IPS-18c (cell line): ENCODE results near the gene PAPLN.

Experiments used
- H3K4me3 ChIP-seq: 2 replicates; pipeline ENCODE4 v1.7.0; 2013; ENCODE audit warnings: low read depth, mild to moderate bottlenecking, low read length, moderate library complexity; ENCODE audit not compliant: insufficient read depth
- H3K9me3 ChIP-seq: one replicate; pipeline ENCODE4 v1.6.1; 2013; ENCODE audit warnings: mild to moderate bottlenecking, low read length, moderate library complexity; ENCODE audit not compliant: control insufficient read depth, insufficient read depth

The PAPLN gene

DNA sequence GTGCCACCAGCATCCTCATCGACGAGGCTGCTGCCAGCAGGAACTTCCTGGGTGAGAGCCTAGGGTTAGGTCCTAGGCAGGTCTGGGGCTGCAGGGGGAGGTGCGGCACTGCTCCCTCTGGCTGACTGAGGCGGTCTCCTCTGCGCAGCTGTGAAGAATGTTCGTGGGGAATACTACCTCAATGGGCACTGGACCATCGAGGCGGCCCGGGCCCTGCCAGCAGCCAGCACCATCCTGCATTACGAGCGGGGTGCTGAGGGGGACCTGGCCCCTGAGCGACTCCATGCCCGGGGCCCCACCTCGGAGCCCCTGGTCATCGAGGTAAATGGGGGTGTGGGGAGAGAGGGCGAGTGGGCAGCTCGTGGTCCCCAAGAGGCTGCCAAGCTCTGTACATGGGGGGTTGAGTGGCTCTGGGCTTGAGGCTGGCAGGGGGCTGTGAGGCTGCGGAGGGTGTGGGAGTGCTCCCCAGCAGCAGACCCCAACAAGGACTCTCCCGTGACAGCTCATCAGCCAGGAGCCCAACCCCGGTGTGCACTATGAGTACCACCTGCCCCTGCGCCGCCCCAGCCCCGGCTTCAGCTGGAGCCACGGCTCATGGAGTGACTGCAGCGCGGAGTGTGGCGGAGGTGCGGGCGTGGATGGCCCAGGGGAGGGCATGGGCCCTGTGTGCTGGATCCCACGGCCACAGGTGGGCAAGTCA lies 14.4 kb downstream of the PAPLN start:
- H3K9me3 ChIP-seq = no peaks in the 10 kb centered on the region
- H3K4me3 ChIP-seq = no peak overlapping the region

DNA sequence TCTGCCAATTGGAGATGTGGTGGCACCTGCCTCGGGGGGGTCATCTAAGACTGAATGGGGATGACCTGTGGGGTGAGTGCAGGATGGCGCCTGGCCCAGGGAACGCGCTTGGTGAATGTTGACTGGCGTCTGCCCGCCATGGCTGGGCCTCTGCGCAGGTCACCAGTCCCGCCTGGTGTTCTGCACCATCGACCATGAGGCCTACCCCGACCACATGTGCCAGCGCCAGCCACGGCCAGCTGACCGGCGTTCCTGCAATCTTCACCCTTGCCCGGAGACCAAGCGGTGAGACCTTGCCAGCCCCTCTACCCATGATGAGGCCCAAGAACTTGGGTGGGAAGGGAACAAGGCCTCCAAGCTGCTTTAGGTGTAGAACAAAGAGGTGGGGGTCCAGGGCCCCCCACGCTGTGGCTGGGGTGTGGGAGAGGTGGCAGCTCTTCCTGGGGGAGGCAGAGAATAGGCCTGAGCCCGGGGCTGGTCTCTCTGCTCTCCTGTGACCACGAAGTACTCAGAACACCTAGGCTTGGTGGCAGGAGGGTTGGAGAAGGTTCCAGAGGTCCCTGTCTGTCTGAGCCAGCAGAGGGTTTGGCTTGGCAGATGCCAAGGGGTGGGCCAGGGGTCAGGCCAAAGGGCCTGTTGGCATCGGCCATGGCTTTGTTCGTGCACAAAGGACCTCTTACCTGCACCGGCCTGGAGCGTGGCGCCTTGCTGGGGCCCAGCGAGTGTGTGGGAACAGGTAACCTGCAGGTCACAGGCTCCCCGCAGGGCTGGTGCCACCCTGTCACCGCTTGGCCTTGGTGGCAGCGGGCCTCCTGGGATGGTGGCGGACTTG lies 15.4 kb downstream of the PAPLN start:
- H3K4me3 ChIP-seq = no peak overlapping the region
- H3K9me3 ChIP-seq = no peaks in the 10 kb centered on the region

DNA sequence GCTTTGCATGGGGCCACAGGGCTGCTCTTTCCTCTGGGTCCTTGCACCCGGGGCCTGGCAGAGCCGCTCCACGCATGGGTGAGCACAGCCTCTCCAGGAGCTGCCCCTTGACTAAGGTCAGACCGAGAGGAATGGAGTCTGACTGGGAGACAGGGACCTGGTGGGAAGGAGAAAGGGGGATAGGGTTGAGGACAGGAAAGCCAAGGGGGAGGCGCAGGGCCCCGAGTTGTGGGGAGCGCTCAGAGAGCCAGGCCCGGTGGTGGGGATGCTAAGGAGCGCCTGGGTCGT lies 16.0 kb downstream of the PAPLN start:
- H3K4me3 ChIP-seq = no peak overlapping the region
- no peaks in the 10 kb centered on the region for H3K9me3 ChIP-seq

DNA sequence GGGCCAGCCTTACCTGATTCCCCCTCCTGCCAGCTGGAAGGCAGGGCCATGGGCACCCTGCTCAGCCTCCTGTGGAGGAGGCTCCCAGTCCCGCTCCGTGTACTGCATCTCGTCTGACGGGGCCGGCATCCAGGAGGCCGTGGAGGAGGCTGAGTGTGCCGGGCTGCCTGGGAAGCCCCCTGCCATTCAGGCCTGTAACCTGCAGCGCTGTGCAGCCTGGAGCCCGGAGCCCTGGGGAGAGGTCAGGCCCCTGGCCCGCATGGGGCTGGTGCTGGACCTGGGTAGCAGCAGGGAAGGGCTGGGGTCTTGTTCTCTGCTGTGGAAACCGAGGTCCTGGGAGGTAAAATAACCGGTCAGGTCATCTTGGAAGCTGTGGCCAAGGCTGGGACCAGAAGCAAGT lies 16.4 kb downstream of the PAPLN start:
- no peak overlapping the region for H3K4me3 ChIP-seq
- H3K9me3 ChIP-seq = no peaks in the 10 kb centered on the region

DNA sequence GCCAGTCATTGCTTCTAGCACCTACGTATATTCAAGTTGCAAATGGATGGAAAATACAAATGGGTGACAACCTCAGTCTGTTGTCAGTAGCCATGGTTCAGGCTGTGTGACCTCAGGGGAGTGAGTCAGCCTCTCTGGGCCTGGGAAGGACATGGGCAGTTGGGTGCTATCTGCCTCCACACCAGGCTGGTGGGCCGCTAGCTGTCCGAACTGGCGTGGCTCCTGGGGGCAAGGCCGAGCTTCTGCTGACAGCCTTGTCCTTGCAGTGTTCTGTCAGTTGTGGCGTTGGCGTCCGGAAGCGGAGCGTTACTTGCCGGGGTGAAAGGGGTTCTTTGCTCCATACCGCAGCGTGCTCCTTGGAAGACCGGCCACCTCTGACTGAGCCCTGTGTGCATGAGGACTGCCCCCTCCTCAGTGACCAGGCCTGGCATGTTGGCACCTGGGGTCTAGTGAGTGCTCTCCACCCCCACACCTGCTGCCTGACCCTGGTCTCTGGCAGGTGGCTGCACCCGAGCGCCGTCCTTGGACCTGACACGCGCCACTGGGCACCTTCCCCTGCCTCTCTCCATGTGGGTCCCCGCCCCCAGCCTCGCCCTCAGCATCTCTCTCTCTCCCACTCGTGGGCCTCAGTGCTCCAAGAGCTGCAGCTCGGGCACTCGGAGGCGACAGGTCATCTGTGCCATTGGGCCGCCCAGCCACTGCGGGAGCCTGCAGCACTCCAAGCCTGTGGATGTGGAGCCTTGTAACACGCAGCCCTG lies 17.1 kb downstream of the PAPLN start:
- no peaks in the 10 kb centered on the region for H3K9me3 ChIP-seq

DNA sequence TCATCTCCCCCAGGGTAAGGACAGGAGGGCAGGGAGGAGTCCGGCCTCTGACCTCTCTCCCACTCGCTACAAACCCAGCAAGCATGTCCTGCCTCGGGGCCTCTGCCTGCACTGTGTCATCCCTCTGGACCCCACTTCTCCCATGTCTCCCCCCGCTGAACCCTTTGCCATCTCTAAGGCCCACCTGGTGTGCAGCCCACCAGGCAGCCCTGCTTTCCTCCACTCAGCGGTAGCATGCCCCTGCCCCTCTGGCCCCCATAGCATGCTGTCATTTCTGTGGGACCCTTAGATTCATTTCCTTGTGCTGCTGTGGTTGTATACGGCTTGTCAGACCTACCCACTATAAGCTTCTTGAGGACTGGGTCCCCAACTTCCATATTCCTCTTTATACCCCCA lies 17.7 kb downstream of the PAPLN start:
- Histone ChIP-seq H3K9me3 (no peaks in the 10 kb centered on the region), H3K4me3 (no peak overlapping the region)

More for the DNA sequence above, 17.1 kb downstream of the PAPLN start:
- no peak overlapping the region for H3K4me3 ChIP-seq

DNA sequence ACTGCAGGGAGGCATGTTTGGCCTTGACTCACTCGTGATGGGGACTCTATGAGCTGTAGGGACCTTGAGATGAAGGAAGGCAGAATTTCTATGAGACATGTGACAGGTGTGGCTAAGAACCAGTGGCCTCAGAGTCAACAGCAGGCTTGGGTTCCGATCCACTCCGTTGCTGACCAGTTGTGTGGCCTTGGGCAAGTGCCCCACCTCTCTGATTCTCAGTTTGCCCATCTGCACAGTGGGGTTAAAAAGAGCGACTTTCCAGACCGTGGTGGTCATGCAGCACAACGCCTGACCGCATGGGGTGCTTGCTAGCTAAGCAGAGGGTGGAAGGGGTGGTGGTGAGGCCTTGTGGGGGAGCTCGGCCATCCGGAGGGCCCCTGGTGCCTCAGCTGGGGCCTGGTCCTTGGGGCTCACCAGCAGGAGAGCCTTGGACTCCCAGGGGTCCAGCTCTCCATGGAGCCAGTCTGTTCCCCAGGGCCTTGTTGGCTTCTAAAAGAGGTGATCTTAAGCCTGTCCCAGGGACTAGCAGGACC lies 18.5 kb downstream of the PAPLN start:
- Histone ChIP-seq H3K9me3 (no peaks in the 10 kb centered on the region), H3K4me3 (no peak overlapping the region)

DNA sequence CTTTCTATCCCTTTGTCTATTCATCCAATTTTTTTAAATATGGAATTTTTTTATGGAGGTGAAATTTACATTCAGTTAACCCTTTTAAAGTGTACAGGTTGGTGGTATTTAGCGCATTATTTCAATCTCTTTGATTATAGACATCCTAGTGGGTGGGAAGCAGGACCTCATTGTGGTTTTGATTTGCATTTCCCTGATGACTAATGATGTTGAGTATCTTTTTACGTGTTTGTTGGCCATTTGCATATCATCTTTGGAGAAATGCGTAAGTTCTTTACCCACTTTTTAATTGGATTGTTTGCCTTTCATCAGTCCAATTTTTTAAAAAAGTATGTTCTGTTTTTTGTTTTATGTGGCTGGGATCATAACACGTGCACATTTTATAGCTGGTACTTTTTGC lies 20.8 kb downstream of the PAPLN start:
- no peak overlapping the region for H3K4me3 ChIP-seq
- H3K9me3 ChIP-seq = no peaks in the 10 kb centered on the region

DNA sequence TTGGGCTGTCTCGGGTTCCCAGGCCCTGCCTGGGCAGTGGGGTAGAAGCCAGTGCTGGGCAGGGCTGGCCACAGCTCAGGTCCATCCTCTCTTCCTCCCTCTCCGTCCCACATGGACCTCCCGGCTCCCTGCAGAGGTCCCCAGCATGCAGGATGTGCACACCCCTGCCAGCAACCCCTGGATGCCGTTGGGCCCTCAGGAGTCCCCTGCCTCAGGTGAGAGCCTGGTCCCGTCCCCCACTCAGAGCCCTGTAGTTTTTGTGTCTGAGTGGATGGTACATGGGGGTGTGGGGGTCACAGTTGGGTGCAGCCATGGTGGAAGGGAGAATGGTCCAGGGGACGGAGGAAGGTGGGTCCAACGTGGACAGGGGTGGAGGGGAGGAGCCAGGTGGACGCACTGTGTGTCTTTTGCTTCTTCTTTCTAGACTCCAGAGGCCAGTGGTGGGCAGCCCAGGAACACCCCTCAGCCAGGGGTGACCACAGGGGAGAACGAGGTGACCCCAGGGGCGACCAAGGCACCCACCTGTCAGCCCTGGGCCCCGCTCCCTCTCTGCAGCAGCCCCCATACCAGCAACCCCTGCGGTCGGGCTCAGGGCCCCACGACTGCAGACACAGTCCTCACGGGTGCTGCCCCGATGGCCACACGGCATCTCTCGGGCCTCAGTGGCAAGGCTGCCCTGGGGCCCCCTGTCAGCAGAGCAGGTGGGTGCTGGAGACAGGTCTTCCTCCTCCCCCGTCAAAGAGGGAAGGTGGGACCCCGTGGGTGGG lies 21.7 kb downstream of the PAPLN start:
- Histone ChIP-seq H3K4me3 (no peak overlapping the region), H3K9me3 (no peaks in the 10 kb centered on the region)

DNA sequence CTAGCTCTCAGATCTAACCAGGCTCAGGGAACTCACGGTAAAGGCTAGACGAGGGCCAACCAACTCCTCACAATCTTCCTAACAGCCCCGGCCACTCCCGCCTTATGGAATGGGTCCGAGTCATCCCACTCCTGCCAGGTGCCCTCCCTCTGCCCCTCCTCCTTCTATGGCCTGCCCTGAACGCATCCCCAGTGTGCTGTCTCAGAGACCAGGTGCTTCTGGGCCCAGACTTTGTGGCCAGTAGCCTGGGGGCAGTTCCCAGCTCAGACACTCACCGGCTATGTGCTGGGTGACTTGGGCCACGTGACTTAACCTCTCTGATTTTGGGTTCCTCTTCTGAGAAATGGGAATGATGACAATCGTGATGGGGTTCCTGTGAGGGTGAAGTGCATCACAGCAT lies 22.5 kb downstream of the PAPLN start:
- Histone ChIP-seq H3K4me3 (no peak overlapping the region), H3K9me3 (no peaks in the 10 kb centered on the region)

DNA sequence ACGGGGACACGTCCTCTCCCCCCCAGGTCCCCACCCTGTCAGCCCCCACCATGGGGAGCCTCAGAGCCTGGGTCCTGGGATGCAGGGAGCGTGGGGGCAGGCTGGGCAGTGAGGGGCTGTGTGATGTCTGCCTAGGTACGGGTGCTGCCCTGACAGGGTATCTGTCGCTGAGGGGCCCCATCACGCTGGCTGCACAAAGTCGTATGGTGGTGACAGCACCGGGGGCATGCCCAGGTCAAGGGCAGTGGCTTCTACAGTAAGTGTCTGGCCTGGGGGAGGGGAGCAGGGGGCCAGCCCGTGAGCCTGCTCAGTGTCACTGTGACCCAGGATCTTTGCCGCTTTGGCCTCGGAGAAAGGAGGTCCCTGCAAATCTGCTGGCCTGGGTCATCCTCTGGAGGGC lies 23.3 kb downstream of the PAPLN start:
- no peaks in the 10 kb centered on the region for H3K9me3 ChIP-seq
- no peak overlapping the region for H3K4me3 ChIP-seq

DNA sequence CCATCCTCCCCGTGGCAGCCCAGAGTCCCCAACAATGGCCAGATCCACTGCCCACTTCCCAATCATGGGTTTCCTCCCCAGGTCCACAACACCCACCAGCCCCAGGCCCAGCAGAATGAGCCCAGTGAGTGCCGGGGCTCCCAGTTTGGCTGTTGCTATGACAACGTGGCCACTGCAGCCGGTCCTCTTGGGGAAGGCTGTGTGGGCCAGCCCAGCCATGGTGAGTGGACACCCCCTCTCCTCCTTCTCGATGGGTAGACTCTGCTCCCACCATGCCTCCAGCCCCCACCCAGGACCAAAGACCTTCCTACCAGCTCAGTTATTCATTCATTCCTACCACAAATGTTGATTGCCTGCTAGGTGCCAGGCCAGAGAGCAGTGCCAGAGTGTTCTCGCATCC lies 23.8 kb downstream of the PAPLN start:
- Histone ChIP-seq H3K9me3 (no peaks in the 10 kb centered on the region), H3K4me3 (no peak overlapping the region)

DNA sequence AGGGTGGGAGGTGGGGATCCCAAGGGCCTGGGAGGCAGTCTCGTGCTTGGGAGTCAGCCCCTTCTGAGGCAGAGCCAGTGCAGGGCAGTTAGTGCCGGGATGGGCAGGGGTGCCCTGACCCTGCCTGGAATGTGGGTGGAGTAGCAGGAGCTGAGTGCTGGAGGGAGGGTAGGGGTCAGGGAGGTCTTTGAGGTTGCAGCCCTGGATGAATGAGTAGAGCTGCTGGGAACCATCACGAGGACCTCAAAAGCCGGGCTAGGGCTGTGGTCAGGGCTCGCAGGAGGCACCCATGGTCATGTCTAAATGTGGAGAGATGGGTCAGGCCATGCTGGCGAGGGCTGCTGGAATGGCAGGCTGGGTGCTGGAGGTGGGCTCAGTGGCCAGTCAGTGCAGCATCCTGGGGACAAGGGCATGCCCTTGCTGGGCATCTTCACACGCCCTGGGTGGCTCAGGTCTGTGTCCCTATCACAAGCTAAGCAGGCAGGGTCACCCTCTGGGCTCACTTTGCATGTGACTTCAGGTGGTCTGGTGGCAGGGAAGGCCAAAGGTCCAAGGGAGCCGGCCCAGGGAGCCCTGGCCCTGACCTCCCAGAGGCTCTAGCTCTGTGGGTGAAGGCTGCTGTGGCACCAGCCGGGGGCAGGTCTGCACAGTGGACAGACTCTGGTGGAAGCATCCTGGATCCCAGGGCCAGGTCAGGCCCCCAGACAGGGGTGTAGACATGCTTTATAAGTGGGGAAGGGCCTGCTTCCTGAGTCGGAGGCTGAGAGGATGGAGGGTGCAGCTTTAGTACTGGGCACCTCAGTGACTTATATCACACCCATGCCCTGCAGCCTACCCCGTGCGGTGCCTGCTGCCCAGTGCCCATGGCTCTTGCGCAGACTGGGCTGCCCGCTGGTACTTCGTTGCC lies 24.5 kb downstream of the PAPLN start:
- H3K4me3 ChIP-seq = no peak overlapping the region
- no peaks in the 10 kb centered on the region for H3K9me3 ChIP-seq

DNA sequence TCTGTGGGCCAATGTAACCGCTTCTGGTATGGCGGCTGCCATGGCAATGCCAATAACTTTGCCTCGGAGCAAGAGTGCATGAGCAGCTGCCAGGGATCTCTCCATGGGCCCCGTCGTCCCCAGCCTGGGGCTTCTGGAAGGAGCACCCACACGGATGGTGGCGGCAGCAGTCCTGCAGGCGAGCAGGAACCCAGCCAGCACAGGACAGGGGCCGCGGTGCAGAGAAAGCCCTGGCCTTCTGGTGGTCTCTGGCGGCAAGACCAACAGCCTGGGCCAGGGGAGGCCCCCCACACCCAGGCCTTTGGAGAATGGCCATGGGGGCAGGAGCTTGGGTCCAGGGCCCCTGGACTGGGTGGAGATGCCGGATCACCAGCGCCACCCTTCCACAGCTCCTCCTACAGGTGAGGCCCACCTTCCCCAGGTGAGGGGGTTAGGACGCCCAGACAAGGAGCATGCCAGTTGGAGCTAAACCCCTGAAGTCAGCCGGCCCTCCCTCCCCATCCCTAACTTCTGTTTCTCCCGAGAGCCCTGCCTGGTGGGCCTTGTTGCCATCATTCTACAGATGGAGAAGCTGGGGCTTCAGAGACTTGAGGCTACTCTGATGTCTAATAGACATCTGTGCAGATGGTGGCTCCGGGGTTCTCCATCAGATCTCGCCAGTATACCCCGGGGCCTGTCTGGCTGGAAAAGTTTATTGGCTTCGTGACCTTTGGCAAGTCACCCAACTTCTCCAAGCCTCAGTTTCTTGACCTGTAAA lies 25.3 kb downstream of the PAPLN start:
- Histone ChIP-seq H3K4me3 (no peak overlapping the region), H3K9me3 (no peaks in the 10 kb centered on the region)

DNA sequence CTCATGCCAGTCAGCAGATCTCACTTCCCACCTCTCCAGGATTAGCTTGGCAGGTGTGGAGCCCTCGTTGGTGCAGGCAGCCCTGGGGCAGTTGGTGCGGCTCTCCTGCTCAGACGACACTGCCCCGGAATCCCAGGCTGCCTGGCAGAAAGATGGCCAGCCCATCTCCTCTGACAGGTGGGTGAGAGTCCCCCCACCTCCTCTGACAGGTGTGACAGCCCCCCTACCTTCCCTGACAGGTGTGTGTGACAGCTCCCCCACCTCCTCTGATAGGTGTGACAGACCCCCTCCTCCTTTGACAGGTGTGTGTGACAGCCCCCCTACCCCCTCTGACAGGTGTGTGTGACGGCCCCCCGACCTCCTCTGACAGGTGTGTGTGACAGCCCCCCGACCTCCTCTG lies 26.3 kb downstream of the PAPLN start:
- H3K4me3 ChIP-seq = no peak overlapping the region
- H3K9me3 ChIP-seq = no peaks in the 10 kb centered on the region
